NCI-H2107 (cell line): ENCODE data around the gene OPN4.
A peak's percentile ranks its signal among the peaks of the same experiment; 100 is the strongest.

Source experiments
- DNase-seq: peaks from one replicate; lab custom pipeline; 2025; lab: John Stamatoyannopoulos, UW

OPN4 gene

DNA sequence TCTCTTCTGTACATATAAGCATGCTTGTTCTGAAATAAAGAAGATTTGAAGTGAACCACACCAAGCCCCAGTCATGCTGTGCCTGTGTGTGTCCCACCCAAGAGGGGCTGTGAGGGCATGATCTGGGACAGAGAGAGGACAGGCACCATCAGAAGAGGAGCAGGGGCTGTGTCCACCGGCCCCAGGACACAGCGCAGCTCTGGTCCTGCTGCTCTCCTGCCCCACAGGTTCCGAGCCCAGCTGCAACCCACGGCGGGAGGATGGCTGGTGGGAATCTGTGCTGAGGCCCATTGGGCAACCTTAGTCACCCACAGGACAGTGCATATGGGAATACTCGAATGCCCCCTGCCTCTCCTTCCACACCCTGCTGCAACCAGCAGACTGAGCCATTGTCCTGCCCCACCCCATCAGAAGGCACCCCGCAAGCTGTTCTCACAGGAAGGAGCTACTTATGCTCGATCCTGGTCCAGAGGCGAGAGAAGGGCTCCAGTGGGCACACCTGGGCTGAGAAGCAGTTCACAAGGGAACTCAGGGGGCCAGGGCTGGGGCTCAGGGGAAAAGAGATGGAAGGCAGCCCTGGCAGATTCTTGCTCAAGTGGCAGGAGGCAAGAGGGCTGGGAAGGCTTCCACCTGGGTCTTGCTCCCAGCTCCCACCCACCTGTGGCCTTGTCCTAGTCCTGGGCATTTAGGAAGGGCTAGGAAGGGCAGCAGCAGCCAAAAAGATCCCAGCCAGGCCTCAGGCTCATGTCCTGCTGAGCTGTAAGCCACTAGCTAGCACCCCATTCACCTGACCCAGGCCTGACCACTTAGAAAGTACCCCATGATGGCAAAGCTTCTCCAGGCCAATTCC lies 45.9 kb downstream of the OPN4 start:
- no peak for DNase-seq

DNA sequence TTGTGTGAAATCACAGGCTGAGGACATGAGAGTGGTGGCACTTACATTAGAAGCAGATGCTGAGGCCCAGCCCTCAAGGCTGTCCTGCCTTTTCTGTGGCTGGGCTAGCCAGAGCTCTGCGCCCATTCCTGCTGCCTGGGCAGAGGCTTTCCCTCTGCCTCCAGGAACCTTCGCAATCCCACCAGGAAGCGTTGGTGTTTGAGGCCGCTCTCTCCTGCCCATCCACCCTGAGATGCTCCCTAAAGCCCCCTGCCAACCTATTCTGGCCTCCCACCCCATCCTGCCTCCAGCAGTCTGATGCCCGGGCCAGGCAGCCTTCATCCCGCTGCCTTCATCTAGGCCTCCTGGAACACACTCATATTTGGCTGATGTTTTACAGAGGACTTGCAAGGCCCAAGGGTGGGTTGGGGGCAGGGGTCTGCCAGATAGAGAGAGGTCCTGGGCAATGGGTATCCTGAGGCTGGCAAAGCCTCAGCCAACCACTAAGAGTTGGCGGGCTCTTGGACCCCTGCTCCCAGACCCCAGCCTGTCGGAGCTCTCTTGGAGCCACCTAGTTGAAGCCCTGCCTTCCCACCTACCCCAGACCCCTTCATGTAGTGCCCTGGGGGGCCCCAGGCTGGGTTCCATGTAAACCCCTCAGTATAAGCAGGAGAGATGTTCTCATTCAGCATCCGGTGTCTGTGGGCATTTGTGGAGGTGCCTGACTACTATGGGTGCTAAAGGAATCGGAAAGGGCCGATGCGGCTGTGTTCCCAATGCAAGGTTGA lies 46.7 kb downstream of the OPN4 start:
- no peak for DNase-seq

DNA sequence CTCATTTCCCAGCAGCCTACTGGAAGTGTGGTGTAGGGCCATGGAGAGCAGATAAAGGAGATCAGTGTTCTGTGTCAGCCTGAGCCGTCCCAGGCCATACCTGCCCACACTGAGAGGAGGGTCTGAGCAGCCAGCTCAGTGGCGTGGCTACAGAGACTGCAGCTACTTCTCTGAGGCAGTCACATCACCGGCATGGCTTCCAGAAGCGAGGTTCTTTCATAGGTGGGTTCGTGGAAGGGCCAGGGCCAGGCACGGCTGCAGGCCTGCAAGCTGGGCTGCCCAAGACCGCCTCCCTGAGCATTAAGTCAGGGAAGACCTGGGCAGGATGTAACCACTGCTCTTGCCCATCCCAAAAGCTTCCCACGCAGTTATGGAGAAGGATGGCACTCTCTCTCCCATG lies 48.8 kb downstream of the OPN4 start:
- no peak for DNase-seq

DNA sequence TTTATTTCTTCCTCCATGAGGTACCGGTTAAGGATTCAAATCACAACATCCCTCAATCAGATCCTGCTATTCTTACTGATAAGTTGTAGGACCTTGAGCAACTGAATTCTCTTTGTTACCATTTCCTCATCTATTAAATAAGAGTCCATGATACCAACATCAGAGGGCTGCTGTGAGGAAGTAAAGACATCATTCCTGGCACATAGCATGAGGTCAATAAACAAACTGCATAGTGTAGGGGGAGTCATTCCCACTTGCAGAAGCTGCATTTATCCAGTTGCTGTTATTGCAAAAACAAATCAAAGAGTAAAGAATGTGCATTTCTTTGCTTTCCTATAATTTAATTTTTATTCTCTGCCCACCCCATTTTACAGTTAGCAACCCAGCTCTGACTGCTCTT lies 50.8 kb downstream of the OPN4 start:
- DNase-seq: no peak

DNA sequence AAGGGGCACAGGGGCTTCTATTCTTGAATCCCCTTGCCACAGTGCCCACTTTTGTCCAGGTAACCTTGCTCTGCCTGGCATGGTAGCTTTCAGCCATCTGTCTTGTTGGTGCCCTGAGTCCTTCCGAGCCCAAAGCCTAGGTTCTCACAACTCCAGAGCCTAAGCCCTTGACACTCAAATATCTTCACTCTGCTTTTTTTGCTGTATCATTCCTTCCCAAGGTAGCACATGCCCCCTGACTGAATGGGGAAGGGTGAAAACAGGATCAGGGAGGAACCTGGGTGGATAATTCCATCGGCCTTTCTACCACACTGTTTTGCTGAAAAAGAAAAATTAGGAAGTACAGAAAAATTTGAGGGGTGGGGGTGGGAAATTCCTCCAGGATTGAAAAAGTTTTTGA lies 51.6 kb downstream of the OPN4 start:
- DNase-seq: no peak

DNA sequence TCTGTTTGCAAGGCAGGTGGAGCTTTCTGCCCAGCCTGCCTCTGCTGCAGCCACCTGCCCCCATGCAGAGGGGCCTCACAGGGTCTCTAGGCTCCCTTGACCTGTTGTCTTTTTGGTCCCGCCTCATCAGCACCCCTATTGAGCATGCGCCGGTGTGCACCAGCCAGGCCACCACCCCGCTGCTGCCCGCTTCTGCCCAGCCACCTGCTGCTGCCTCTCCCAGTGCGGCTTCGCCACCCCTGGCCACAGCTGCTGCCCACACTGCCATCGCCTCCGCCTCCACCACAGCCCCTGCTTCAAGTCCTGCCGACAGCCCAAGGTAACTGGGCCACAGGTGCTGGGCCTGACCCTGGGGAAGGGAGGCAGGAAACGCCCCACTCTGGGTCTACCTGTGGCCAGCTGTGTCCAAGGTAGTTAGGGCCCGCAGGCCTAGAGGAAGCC lies 52.1 kb downstream of the OPN4 start:
- DNase-seq: no peak

DNA sequence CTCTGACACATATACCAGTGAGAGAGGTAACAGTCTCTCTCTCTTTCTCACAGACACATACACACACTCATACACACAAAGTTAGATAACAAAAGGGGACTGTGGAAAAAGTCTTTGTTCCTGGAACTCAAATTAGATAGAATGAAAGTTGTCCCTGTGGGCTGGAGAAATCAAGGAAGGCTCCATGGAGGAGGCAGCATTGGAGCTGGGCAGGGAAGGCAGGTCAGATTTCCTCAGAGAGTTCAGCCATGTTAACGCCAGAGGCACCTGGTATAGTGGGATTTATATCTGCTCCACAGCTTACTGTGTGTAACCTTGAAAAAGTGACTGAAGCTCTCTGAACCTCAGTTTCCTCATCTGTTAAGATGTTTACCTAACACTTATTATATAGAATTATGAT lies 52.6 kb downstream of the OPN4 start:
- no peak for DNase-seq

DNA sequence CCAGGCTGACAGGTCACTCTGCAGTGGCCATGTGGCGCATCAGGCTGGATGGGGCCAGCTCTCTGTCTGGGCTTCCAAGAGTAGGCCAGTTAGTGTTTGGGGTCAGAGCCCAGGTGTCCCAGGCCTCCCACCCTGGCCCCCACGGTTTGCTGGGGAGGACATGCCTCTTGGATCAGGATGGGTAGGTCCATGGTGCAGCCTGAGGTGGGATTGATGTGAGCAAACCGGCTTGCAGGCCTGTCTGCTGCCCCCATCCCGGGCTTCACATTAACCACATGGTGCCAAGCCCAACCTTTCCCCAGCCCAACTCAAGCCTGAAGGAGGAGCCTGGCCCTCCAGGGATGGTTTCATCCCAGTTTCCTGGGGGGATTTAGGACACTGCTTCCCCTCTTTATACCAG lies 53.2 kb downstream of the OPN4 start:
- no peak for DNase-seq

DNA sequence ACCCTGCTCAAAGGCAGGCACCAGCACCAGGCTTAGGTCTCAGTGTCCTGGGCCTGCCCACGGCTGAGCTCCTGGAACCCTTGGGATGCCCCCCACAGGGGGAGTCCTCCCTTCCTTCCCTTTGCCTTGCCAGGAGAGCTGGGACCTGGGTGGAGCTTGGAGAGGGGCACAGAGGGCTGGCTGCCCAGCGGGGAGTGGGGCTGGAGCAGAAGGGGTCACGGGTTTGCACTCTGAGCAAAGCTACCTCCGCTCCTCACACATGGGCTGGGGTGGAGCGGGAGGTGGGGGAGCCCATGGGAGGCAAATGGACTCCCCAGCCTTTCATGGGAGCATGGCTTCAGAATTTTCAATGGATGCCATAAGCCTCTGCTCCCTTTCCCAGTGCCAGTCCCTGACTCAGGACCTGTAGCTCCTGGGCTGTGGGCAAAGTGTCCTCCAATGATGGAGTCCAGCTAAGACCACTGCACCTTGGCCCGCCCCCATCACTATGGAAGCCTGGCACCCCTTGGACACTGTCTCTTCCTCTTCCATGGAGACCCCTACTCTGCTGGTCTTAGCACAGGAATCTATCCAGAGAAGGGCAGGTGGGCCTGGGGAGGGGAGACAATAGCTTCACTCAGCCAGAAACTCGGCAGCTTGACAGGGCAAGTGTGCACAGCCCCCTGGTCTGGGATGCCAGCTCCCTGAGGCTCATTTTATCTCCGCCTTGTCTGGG lies 53.9 kb downstream of the OPN4 start:
- no peak for DNase-seq

DNA sequence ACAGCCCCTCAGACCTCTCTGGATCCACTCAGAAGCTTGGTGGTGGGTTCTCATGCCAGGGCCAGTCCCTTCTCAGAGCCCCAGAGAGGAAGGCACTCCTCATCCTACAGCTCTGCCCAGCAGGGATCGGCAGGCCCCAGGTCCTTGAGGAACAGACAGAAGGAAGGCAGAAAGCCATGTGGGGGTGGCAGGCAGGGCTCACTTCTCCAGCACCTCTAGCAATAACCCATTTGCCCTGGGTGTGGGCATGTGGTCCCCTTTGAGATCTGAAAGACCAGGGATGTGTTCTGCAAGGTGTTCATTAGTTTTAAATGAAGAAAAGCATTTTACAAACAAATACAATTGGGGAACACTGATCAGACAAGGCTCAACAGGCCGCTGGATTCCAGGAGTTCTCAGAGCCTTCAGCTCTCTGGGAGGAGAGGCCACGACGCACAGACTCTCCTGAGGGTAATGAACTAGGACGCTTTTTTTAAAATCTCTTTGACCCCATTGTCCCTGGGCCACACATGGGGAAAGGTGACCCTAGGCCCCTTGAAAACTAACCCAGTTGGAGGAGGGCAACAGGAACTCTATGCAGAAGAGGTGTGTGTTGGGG lies 54.5 kb downstream of the OPN4 start:
- no peak for DNase-seq

DNA sequence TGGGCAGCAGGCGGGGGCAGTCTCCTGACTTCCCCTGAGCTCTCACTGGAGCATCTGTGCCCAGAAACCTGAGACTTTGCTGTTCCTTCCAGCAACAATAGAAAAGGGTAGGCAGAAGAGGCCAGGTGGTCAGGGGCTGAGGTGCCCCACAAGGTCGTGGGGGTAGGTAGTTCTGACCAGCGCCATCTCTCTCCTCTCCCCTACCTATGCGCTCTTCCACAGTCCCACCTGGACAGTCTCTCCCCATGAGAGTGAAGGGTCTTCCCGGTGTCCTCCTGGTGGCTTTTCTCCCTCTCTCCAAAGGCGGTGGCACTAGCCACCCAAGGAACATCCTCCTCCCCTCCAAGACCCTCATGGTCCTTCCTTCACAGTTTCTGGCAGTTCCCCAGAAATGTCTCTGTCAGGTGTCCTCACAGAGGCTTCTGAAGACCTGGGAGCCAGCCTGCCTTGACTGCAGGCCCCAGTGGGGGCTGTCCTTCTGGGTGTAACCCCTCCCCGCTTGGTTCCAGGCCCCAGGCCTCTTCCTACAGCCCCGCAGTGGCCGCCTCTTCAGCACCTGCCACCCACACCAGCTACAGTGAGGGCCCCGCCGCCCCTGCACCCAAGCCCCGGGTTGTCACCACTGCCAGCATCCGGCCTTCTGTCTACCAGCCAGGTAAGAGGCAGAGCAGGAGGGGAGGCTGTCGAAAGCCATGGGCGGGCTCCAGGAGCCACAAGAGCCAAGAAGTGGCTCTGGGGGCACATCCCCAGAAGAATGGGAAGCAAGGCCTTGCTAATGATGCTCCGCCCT lies 55.2 kb downstream of the OPN4 start:
- DNase-seq: no peak

DNA sequence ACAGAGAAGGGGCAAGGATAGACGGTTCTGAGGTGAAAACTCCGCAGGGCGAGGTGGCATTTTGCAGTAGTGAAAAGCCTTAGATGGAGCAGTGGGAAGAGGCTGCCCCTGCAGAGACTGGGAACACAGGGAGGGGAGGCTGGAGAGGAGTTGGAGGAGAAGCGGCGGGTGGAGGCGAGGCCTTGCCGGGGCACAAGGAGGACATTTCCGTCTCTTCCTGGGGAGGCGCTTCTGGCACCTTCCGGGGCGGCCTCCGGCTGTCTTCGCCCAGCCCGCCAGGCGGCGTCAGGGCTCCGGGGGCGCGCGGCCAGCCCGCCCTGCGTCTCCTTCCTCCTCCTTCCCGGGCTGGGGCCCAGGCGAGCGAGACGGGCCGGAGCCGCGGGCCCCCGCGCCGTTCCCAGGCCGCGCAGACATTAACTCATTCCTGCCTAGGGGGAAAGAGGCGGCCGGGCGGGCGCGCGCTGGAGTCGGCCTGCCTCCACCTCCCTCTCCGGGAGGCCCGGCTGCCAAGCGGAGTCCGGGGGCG lies 56.7 kb downstream of the OPN4 start:
- peak; percentile 43 for DNase-seq

DNA sequence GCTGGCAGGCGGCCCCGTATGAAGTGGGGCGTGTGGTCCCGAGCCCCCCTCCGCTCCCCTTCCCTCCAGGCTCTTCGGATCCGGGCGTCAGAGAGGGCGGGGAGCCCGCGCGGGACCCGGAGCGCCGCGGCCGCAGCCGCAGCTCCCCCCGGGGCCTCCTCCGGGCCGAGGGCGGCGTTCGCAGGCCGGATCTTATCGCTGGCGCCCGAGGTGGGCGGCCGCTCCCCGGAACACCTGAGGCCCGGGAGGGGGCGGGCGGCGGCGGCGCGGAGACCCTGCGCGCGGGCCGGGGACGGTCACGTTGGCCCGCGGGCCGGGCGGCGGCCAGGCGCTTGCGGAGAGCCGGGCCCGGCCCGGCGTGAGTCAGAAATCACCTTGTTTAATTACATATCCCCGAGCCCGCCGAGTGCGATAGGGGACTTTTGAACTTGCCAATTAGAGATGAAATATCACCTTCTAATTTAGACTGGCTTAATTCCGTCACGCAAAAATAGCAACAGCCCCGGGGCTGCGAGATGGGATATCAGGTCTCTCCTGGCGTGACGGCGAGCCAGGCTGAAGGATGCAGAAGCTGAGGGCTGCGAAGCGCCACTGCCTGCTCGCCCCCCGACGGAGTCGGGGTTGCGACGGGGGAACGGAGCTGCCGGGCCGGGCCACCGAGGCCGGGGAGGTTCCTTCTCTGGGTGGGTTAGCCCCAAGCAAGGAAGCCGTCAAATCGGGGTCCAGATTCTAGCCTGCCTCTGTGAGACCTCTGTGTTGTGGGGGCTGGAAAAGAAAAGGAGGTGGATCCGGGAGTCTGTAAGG lies 57.4 kb downstream of the OPN4 start:
- no peak for DNase-seq

DNA sequence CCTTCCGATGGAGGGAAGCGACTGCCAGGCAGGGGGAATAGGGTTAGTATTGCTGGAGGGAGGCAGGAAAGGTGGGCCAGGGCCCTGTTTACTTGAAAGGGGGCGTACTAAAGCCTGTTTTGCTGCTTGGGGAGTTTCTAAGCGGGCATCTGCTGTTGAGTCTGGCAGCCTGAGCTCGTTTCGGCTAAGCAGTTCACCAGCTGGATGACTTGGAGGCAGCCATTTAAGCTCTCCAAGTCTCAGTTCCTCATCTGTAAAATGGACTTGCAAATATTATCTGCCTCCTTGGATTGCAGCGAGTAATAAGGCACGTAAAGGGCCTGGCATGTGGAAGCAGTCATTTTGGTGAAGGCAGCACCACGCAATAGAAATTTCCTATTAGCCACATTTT lies 58.0 kb downstream of the OPN4 start:
- DNase-seq: no peak

DNA sequence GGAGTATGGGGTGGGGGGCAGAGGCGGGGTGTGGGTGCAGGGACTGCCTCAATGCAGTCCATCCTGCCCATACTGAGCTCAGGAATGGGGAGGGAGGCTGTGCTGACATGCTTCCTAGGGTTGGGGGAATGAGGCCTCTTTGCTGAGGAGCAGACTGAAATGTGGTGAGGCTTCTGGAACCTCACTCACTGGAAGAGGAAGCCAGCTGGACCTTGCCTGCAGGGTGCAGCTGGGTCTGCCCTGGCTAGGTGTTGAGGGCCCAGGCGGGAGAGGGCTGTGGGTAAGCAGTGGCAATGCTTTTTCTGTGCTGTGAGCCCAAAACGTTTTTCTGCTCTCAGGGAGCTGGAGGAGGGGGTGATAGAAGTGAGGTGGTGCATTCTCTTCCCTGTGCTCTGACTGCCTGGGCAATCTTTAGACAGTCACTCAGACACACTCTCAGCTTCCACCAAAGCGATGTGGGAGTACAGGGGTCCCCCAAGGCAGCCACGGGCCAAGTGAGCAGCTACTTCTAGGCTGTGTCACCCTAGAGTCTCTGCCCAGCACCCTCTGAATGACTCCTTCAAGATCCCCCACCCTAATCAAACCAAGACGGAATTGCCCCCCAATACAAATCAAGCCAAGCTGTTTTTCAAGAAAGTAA lies 60.9 kb downstream of the OPN4 start:
- DNase-seq: no peak

DNA sequence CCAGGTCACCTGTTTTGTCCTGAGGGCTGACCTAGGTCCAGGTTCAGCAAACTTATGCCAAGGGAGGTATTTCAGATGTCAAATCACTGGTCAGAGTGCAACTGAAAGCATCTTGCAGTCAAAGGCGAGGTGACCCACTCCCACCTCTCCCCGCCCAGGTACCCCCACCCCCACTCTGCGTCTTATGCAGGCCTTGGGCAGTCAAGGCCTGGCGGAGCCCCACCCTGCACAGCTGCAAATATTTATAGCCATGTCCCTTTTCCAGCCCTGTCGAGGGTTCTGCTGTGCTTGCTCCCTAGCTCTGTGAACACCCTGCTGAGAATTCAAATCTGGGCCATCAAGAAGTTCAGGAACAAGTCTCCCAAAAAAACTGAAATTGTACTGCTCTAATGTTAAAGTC lies 61.5 kb downstream of the OPN4 start:
- no peak for DNase-seq
